ENCODE measurements around the gene MTCL1.

The MTCL1 gene

GRCh38 chr18:8705238-8705960 is at the start of gene MTCL1:
TSS of gene MTCL1 (plus strand) at chr18:8705556. CDS start at chr18:8705661, 105 bp downstream.
- TF ChIP-seq CTCF (IDR thresholded peaks at IDR 0.05; ENCODE audit: low read depth, low read length): no peak
- no peak for DNase-seq (ENCODE audit: extremely low read depth, low read depth)

- DNase-seq (ENCODE audit: extremely low read depth, low read depth): no peak
- TF ChIP-seq CTCF (IDR thresholded peaks at IDR 0.05; ENCODE audit: low read depth, low read length): no peak
Observed at GRCh38 chr18:8656232-8656631, 49.1 kb upstream of the MTCL1 start.

- no peak for DNase-seq (ENCODE audit: extremely low read depth, low read depth)
- TF ChIP-seq CTCF (IDR thresholded peaks at IDR 0.05; ENCODE audit: low read depth, low read length): no peak
Observed at GRCh38 chr18:8657050-8657820, 48.1 kb upstream of the MTCL1 start.

- DNase-seq (ENCODE audit: extremely low read depth, low read depth): no peak
- TF ChIP-seq CTCF (IDR thresholded peaks at IDR 0.05; ENCODE audit: low read depth, low read length): no peak
Observed at GRCh38 chr18:8657873-8658470, 47.4 kb upstream of the MTCL1 start.

- DNase-seq (ENCODE audit: extremely low read depth, low read depth): no peak
- no peak for TF ChIP-seq CTCF (IDR thresholded peaks at IDR 0.05; ENCODE audit: low read depth, low read length)
Observed at GRCh38 chr18:8658858-8659485, 46.4 kb upstream of the MTCL1 start.

- no peak for DNase-seq (ENCODE audit: extremely low read depth, low read depth)
- no peak for TF ChIP-seq CTCF (IDR thresholded peaks at IDR 0.05; ENCODE audit: low read depth, low read length)
Observed at GRCh38 chr18:8659609-8660242, 45.6 kb upstream of the MTCL1 start.

All from AG09319 (cell line).